Measurements from ENCODE around the gene EXT2. TPM values are rescaled to one million over a fixed set of nuclear protein-coding genes. Genes with fewer than 3 reads are reported as not detected.

EXT2 gene
- total RNA-seq, 1 donor from 2014 or later = 140 TPM

GRCh38 chr11:44068180-44068579, 27.3 kb upstream of the EXT2 start:
- no peak for DNase-seq (ENCODE audit: low read depth)
- no peak overlapping the region for H3K4me3 ChIP-seq (ENCODE audit: low read depth, low read length)
- TF ChIP-seq CTCF (conservative IDR thresholded peaks at IDR 0.05; ENCODE audit: low read depth, low read length) = no peak

- H3K4me3 ChIP-seq (ENCODE audit: low read depth, low read length) = no peak overlapping the region
- DNase-seq (ENCODE audit: low read depth) = no peak
- TF ChIP-seq CTCF (conservative IDR thresholded peaks at IDR 0.05; ENCODE audit: low read depth, low read length) = no peak
Observed at GRCh38 chr11:44071157-44071556, 24.3 kb upstream of the EXT2 start.

- no peak overlapping the region for H3K4me3 ChIP-seq (ENCODE audit: low read depth, low read length)
- no peak for TF ChIP-seq CTCF (conservative IDR thresholded peaks at IDR 0.05; ENCODE audit: low read depth, low read length)
- DNase-seq (ENCODE audit: low read depth) = no peak
Observed at GRCh38 chr11:44072757-44073658, 22.5 kb upstream of the EXT2 start.

GRCh38 chr11:44078794-44079193, 16.7 kb upstream of the EXT2 start:
- TF ChIP-seq CTCF (conservative IDR thresholded peaks at IDR 0.05; ENCODE audit: low read depth, low read length) = no peak
- DNase-seq (ENCODE audit: low read depth) = no peak
- H3K4me3 ChIP-seq (ENCODE audit: low read depth, low read length) = no peak overlapping the region

- DNase-seq (ENCODE audit: low read depth) = no peak
- no peak overlapping the region for H3K4me3 ChIP-seq (ENCODE audit: low read depth, low read length)
- no peak for TF ChIP-seq CTCF (conservative IDR thresholded peaks at IDR 0.05; ENCODE audit: low read depth, low read length)
Observed at GRCh38 chr11:44079376-44079775, 16.1 kb upstream of the EXT2 start.

- no peak for TF ChIP-seq CTCF (conservative IDR thresholded peaks at IDR 0.05; ENCODE audit: low read depth, low read length)
- no peak for DNase-seq (ENCODE audit: low read depth)
Observed at GRCh38 chr11:44080951-44081350, 14.5 kb upstream of the EXT2 start.

GRCh38 chr11:44082645-44083044, 12.8 kb upstream of the EXT2 start:
- TF ChIP-seq CTCF (conservative IDR thresholded peaks at IDR 0.05; ENCODE audit: low read depth, low read length) = no peak
- no peak overlapping the region for H3K4me3 ChIP-seq (ENCODE audit: low read depth, low read length)
- no peak for DNase-seq (ENCODE audit: low read depth)

More at GRCh38 chr11:44080951-44081350, 14.5 kb upstream of the EXT2 start:
- no peak overlapping the region for H3K4me3 ChIP-seq (ENCODE audit: low read depth, low read length)
